Epidermal melanocyte (primary cell): Measurements from ENCODE around the gene SPDYE6.
"Not testable (repeated sequence)": the region's sequence is repeated elsewhere in the genome, so short reads cannot be mapped to it uniquely, and the experiment has no call there.

Experiments
- DNase-seq: peaks from one replicate; pipeline ENCODE4 v3.0.0; 2011; ENCODE audit warnings: low spot score; ENCODE audit not compliant: insufficient read length

The SPDYE6 gene

DNA sequence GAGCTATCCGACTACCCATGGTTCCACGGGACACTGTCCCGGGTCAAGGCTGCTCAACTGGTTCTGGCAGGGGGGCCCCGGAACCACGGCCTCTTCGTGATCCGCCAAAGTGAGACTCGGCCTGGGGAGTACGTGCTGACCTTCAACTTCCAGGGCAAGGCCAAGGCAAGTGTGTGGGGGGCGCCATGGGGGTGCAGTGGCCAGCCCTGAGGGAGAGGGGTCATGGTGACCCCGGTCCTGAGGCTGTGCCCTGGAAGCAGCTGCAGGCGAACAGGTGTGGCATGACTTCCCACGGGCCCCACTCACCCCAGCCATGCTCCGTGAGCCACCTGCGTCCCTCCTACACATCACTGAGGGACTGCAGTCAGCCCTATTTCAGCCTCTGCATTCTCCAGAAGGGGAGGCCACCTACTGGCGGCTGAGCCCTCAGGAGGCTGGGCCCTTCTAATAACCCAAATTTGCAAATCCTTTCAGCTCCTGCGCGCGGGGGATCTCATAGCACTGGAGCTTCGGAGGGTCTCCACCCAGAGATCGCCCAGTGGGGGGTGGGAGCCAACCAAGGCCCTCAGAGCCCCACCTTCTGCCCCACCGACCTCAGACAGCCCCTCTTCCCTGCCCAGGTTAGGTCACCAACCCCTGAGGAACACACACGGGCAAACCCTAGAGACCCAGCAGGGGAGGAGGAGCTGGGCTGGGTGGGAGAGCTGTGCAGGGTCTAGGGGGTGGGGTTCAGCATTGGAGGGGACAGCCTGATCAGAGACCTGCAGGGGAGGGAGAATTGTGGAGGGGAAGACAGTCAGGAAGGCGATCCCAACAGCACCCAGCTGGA is 38.8 kb downstream of the SPDYE6 start:
- no peak for DNase-seq

DNA sequence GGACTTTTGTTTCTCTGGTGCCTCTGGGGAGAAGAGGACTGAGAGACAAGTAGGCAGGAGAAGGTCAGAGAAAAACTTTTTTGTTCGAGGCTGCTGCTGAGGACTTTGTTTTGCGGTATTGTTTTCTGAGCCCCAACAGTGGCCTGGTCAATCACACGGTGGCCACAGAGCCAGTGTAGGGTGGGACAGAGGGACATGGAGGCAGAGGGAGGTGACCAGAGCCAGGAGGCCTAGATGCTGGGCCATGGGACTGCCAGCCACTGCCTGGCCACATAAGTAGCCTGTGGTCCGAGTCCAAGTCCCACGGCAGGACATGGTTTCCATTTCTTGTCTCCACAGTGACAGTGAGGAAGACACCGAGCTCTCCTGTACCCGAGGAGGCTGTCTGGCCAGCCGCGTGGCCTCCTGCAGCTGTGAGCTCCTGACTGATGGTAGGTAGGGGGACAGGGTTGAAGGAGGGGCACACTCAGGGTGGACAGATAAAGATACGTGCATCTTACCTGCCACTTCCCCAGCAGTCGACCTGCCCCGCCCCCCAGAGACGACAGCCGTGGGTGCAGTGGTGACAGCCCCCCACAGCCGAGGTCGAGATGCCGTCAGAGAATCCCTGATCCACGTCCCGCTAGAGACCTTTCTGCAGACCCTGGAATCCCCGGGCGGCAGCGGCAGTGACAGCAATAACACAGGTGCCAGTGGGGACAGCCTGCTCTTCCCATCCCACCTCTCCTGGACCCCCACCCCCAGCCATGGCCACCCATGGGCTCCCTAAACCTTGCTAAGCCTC is 42.1 kb downstream of the SPDYE6 start:
- no peak for DNase-seq

DNA sequence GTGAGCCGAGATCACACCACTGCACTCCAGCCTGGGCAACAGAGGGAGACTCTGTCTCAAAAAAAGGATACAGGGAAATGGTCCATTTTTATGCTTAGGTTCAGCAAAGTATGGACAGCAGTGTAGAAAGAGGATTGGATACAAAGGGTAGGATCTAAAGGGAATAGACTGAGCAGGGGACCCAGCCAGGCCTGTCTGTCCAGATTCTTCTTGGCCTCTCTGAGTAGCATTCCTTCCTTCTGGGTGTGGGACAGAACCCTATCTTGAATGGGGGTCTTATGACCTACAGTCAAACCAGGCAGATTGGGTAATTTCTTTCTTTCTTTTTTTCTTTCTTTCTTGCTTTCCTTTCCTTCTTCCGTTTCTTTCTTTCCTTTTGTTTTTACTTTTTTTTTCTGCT is 43.9 kb downstream of the SPDYE6 start:
- no peak for DNase-seq

DNA sequence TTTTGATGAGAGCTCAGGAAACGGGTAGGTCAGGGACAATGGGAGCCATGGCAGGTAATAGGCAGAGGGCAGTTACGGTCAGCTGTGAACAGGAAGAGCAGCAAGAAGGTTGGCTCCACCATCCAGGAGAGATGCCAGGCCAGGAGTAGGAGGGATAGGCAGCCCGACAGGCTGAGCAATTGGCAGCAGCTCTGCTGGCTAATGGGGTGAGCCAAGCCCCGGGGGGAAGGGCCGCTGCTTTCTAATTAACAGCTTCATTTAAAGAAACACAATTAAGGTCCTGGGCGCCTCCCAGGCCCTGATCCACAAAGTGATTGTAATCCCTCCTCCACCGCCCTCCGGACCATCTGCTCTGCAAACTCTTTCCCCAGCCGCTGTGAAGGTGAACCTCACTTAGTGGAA is 45.8 kb downstream of the SPDYE6 start:
- DNase-seq, result no peak

DNA sequence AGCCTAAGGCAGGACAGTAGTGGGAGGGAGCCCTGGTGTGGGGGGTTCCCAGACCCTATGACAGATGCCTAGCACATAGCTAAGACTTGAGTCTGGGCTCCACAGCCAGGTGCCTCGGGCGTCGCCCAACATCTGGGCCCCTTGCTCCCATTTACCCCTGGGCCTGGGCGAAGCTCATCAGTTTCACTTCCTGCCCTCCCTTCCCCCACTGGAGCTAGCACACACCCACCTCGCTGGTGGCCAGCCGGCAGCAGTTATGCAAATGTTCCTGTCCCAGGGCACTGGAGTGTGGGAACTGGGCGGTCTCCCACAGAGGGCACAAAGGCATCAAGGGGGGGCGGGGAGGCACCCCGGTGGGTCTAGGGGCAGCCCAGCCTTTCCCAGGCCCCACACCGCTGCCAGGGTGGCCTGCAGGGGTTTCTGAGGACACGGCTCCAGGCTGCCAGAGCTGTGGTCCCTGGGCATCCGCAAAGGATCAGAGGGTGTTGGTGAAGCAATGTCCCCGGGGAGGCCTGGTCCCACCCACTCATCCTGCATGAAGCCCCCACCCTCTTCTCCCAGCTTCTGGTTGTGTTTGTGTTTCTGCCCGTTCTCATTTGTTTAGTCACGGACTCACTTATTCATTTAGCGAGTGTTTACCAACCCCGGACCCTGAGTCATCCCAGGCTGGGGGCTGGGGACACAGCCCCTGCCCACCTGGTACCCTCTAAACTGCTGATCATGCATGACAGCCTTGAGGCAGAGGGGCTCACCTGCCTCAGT is 49.1 kb downstream of the SPDYE6 start:
- DNase-seq, result no peak

DNA sequence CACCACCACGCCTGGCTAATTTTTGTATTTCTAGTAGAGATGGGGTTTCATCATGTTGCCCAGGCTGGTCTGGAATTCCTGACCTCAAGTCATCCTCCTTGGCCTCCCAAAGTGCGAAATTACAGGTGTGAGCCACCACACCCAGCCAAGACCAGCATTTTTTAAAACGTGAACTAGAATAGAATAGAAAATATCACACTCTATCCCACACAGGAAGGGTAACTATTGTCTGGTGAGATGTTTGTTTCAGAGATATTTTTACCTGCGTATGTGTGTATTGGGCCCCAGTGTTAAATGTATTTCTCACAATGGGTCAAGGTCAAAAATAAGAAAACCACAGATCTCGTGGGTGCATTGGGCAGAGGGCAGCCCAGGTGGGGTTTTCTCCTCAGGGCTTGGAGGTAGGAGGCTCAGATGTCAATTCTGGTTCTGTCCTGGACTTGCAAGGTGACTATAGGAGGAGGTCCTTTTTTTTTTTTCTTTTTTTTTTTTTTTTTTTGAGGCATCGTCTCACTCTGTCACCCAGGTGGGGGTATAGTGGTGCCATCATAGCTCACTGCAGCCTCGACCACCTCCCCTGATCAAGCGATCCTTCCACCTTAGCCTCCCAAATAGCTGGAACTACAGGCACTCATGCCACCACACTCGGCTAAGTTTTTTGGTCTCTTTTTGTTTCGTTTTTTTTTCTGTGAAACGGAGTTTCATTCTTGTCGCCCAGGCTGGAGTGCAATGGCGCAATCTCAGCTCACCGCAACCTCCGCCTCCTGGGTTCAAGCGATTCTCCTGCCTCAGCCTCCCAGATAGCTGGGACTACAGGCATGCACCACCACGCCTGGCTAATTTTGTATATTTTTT is 50.6 kb downstream of the SPDYE6 start:
- no peak for DNase-seq

DNA sequence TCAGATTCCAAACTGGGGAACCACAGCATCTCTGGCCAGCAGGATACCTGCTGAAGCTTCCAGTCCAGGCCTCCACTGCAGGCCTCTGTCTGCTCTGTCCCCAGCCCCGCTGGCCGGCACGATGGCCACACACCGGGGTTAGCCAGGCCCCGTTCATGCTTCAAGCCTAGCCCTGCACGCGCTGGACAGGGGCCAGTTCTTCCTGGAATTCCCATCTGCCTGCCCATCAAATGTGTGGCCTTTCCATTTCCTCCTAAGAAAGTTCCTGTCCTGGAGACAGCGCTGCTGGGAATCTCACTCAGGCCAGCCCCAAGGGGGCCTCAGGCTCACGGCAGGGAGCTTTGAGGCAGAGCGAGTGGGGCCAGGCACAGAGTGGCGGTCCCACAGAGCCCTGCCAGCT is 51.6 kb downstream of the SPDYE6 start:
- DNase-seq, result no peak

DNA sequence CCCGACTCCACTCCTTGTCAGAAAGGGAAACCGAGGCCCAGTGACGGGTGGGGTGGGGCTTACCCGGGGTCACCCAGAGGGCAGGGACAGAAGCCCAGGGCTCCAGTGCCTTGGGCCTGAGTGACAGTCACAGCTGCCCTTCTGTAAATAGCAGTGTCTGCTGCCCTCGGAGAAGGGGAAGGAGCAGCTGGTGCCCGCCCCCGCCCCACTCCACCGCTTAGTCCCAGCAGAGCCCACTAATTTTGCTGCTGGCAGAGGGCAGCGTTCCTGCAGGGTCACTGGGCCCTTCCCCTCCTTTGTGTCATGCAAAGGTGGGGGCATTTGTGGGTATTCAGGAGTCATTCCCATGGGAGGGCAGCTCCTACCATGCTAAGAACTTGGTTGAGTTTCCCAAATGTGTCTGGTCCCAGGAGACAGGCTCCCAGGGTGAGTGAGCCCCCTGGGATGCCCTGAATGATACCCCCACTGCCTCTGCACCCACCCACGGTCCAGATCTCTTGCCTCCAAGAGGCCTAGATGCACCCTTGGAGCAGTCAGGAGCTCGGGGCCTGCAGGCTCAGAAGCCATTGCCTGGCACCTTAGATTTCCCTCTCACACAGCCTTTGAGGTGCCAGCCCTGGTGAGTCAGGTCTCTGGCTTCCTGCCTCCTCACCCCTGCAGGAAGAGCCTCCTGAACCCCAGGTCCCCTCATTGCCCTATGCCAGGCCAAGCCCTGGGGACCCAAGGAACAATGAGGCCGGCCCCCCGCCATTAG is 52.4 kb downstream of the SPDYE6 start:
- DNase-seq, result no peak

DNA sequence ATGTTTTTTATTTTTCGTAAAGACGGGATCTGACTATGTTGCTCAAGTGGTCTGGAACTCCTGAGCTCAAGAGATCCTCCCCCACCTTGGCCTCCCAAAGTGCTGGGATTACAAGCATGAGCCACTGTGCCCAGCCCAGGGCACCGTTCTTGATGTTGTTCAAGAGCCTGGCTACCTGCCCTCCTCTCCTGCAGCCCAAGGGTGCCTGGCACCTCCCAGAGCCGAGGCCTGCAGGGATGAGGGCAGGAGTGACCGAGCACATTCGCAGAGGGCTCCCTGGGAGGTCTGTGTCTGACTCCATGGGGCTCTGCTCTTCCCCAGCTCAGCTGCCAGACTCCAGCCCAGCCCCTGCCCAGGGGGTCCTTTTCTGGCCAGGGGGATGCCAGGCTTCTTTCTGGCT is 54.2 kb downstream of the SPDYE6 start:
- no peak for DNase-seq

DNA sequence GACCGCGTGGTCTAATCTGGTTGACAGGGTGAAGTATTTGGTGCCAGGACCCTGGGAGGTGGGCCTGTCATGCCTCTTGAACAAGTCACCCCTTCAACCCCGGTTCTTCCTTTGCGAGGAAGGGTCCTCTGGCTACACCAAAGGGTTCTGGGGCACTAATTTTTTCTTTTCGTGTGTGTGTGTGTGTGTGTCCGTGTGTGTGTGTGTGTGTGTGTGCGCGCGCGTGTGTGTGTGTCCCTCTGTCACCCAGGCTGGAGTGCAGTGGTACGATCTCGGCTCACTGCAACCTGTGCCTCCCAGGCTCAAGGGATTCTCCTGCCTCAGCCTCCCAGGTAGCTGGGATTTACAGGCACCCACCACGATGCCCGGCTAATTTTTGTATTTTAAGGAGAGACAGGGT is 54.9 kb downstream of the SPDYE6 start:
- DNase-seq, result not testable (repeated sequence)

DNA sequence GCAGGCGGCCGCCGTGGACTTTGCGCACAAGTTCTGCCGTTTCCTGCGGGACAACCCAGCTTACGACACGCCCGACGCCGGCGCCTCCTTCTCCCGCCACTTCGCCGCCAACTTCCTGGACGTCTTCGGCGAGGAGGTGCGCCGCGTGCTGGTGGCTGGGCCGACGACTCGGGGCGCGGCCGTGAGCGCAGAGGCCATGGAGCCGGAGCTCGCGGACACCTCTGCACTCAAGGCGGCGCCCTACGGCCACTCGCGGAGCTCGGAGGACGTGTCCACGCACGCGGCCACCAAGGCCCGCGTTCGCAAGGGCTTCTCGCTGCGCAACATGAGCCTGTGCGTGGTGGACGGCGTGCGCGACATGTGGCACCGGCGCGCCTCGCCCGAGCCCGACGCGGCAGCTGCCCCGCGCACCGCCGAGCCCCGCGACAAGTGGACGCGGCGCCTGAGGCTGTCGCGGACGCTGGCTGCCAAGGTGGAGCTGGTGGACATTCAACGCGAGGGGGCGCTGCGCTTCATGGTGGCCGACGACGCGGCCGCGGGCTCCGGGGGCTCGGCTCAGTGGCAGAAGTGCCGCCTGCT is 55.5 kb downstream of the SPDYE6 start:
- no peak for DNase-seq

DNA sequence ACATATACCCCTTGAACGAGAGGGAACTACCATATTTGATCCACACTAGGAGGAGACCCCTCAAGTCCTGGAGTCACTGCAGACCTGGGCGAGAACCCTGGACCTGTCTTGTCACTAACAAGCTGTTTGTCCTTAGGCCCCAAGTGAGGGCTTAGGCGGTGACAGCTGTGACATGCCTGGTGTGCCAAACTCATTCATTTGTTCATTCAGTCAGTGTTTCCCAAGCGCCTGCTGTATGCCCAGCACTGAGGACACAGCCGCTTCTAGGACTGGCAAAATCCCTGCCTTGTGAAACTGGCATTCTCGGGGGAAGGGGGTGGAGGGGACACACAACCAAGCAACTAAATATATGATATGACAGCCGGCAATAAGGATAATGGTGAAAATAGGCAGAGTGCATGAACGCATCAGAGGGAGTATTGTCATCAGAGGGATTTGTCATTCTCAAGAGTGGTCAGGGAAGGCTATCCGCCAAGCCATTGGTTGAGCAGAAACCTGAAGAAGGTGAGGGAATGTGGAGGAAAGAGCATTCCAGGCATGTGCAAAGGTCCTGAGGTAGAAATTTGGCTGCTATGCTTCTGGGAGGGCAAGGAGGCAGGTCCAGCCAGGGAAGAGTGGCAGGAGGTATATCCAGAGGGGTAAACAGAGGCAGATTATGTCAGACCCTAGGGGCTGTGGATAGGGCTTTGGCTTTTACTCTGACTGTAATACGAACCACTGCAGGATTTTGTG is 58.6 kb downstream of the SPDYE6 start:
- DNase-seq, result no peak

DNA sequence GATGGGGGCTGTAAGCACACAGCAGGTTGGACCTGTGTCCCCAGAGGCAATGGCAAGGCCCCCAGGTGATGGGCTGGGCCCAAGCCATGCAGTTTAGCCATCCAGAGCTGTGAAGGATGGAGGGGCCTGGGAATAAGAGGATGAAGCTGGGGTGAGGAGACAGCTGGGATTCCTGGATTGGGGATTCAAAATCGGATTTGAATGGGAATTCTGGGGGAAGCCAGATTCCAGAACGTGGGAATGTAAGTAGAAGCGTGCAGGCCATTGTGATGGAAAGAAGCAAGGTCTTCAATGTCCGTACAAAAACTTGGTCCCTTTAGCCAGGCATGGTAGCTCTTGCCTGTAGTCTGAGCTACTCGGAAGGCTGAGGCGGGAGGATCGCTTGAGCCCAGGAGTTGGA is 59.7 kb downstream of the SPDYE6 start:
- DNase-seq, result no peak

DNA sequence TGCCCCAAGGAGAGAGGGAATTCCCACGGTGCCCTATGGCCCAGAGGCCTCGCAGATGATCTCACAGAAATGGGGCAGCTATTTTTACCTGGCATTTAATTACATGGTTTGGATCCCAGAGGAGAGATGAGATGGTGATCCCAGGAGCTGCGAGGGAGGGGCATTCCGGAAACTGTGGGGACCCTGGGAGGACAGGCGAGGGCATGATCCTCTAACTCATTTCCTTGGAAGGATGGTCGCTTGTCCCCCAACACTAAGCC is 60.1 kb downstream of the SPDYE6 start:
- DNase-seq, result no peak
